RWPE1 (cell line): Measurements from ENCODE around the gene RAB10.

Experiments
- CTCF ChIA-PET: fragments of 350-600 bp; sonication (Branson Sonifier 250); formaldehyde crosslinking; extraction: SDS; loops from one replicate; lab custom pipeline; 2021; lab: Yijun Ruan, JAX
- POLR2A ChIA-PET: fragments of 400-600 bp; formaldehyde crosslinking; extraction: SDS; loops from one replicate; lab custom pipeline; 2020; ENCODE audit warnings: antibody characterized with exemption; ENCODE audit not compliant: low non-redundant PET; lab: Yijun Ruan, JAX
- DNase-seq: peaks from one replicate; pipeline ENCODE4 v3.0.0; 2012; ENCODE audit warnings: low spot score
- H3K27ac ChIP-seq: fragments of 450-650 bp; 2 replicates; pipeline ENCODE4 v1.5.1; 2017
- TF ChIP-seq, protein P1 (sequence below): fragments of 450-650 bp; conservative IDR thresholded peaks from 2 replicates; pipeline ENCODE4 v1.5.1; 2017; ENCODE audit warnings: low read depth, mild to moderate bottlenecking

The RAB10 gene

DNA sequence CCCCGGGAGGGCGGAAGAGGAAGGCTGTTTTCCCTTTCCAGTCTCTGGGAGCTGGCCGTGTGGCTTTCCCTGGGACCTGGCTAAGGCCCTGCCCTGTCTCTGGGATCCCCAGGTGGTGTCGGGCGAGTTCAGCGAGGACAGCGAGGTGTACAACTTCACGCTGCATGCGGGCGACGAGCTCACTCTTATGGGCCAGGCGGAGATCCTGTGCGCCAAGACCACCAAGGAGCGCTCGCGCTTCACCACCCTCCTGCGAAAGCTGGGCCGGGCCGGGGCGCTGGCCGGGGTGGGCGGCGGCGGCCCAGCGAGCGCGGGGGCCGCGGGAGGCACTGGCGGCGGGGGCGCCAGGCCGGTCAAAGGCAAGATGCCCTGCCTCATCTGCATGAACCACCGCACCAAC lies 150.2 kb downstream of the RAB10 start:
- TF ChIP-seq, protein P1, sequence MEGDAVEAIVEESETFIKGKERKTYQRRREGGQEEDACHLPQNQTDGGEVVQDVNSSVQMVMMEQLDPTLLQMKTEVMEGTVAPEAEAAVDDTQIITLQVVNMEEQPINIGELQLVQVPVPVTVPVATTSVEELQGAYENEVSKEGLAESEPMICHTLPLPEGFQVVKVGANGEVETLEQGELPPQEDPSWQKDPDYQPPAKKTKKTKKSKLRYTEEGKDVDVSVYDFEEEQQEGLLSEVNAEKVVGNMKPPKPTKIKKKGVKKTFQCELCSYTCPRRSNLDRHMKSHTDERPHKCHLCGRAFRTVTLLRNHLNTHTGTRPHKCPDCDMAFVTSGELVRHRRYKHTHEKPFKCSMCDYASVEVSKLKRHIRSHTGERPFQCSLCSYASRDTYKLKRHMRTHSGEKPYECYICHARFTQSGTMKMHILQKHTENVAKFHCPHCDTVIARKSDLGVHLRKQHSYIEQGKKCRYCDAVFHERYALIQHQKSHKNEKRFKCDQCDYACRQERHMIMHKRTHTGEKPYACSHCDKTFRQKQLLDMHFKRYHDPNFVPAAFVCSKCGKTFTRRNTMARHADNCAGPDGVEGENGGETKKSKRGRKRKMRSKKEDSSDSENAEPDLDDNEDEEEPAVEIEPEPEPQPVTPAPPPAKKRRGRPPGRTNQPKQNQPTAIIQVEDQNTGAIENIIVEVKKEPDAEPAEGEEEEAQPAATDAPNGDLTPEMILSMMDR, result no peak
- no peak for DNase-seq
- ChIA-PET CTCF (interaction anchor here (0.5 to 2.0 kb wide), 9 partner anchors 9 to 368 kb away, joined by 3 to 12 read pairs (median 4); partner anchors contain the start of gene GAREM2), POLR2A (no interaction called here)
- H3K27ac ChIP-seq, result no peak overlapping the region

DNA sequence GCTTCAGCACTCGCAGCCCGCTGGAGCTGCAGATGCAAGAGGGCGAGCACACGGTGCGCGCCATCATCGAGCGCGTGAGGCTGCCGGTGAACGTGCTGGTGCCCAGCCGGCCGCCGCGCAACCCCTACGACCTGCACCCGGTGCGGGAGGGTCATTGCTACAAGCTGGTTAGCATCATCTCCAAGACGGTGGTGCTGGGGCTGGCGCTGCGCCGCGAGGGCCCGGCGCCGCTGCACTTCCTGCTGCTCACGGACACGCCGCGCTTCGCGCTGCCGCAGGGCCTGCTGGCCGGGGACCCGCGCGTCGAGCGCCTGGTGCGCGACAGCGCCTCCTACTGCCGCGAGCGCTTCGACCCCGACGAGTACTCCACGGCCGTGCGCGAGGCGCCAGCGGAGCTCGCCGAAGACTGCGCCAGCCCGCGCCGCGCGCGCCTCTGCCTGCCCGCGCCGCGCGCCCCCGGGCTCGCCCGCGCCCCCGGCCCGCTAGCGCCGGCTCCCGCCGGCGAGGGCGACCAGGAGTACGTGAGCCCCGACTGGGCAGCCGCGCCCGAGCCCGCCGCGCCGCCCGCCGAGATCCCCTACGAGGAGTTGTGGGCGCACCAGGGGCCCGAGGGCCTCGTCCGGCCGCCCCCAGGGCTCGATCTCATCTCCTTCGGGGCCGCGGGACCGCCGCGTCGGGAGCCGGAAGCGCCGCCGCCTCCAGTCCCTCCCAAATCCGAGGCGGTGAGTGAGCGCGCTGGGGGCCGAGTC lies 150.8 kb downstream of the RAB10 start:
- TF ChIP-seq, protein P1, result peak; percentile 80
- POLR2A ChIA-PET, result no interaction called here
- H3K27ac ChIP-seq, result peak overlapping the region; percentile 2; the same call in 1 of the 2 replicates
- CTCF ChIA-PET, result interaction anchor here (0.6 to 2.0 kb wide), 14 partner anchors 9 to 808 kb away, joined by 3 to 12 read pairs (median 3); partner anchors contain the start of gene GAREM2
- peak; percentile 52 for DNase-seq

DNA sequence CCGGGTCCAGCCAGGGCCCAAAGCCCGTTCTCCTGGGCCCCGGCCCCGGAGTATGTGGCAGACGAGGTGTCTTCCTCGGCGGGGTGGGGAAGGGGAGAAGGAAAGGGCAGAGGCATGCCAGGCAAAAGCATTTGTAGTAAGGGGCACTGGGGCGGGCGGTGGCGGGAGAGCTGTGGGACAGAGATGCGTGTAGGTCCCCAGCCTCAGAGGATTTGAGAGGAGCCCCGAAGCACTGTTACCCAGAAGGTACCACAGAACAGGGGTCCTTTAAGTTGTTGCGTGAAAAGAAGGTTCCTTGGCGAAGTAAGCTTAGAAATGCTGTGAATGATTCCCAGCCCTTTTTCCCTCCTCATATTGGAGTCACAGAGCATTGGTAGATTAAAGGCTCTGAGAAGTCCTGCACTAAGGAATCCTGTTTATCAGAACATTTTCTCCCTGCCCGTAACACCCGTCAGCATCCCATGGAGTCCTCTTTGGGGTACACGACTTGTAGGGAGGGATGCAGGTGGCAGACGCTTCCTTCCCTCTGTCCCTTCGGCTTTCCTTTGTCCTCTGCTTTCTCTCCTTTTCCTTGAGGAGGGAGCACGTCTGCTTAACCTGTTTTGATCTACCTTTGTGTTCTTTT lies 151.5 kb downstream of the RAB10 start:
- peak overlapping the region; percentile 7; the same call in 1 of the 2 replicates for H3K27ac ChIP-seq
- CTCF ChIA-PET, result interaction anchor here (0.6 to 2.0 kb wide), 8 partner anchors 10 to 809 kb away, joined by 3 to 12 read pairs (median 3); no protein-coding TSS in a partner anchor
- TF ChIP-seq, protein P1, result no peak
- POLR2A ChIA-PET, result no interaction called here
- no peak for DNase-seq

DNA sequence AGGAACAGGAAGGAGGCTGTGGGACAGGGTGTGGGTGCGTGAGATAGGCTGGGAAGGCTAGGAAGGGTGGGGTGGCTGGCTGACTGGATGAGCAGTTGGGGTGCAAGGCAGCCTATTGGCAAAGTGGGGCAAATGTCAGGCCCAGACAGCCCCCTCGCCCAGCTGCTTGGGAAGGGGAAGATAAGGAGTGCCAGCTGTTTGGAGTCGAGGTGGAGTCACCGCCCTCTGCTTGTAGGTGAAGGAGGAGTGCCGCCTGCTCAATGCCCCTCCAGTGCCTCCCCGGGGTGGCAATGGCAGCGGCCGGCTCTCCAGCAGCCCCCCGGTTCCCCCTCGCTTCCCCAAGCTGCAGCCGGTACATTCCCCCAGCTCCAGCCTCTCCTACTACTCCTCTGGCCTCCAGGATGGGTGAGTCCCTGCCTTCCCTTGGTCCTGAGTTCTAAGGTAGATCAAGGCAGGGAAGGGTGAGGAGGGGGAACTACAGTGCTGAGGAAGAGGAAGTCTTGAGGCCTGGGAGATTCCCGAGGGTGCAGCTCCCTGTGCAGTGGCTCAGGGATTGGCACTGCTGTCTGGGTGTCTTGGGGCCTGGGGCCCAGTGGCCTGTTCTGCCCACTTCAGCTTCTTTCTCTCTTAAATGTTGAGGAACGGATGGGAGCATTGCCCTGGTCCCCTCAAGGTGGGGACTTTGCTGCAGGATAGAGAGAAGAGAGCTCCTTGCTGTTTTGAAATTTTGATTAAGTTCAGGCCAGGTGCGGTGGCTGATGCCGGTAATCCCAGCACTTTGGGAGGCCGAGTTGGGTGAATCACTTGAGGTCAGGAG lies 152.3 kb downstream of the RAB10 start:
- ChIA-PET CTCF (interaction anchor here (2.0 kb wide), 1 partner anchor 11 kb away, joined by 12 read pairs; no protein-coding TSS in a partner anchor), POLR2A (no interaction called here)
- H3K27ac ChIP-seq, result 0 out of 2 replicates have a peak overlapping the region, but pooled peaks have one; percentile 7
- TF ChIP-seq, protein P1, result no peak
- DNase-seq, result no peak
